HG03432 (cell line): Measurements from ENCODE around the gene C4B.
"Not testable (repeated sequence)": the region's sequence is repeated elsewhere in the genome, so short reads cannot be mapped to it uniquely, and the experiment has no call there.

Experiments used
- ATAC-seq: cut with Tn5 transposase; IDR thresholded peaks from one replicate; pipeline ENCODE4 v1.9.1; 2021; ENCODE audit warnings: mild to moderate bottlenecking, moderate library complexity; ENCODE audit not compliant: unreplicated experiment

Gene C4B

GRCh38 chr6:31980998-31981397 is 33.6 kb upstream of the C4B start:
- not testable (repeated sequence) for ATAC-seq

GRCh38 chr6:31981744-31982143 is 32.9 kb upstream of the C4B start, which contains the start of gene C4A:
TSS of gene C4A (plus strand) at chr6:31982057. CDS start at chr6:31982108, 51 bp downstream.
- ATAC-seq, result not testable (repeated sequence)

DNA sequence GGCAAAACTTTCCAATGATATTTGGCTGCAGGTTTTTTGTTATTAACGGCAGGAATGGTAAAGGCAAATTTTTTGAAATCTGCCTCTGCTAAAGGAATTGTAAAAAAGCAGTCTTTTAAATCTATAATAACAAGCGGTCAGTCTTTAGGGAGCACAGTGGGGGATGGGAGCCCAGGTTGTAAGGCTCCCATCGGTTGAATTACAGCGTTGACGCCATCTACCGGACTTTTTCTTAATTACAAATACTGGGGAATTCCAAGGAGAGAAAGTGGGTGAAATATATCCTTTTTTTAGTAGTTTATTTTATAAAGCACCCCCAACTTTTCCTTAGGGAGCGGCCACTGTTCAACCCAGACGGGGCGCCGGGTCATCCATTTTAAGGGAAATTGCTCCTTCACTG is 25.2 kb upstream of the C4B start:
- not testable (repeated sequence) for ATAC-seq

- ATAC-seq, result not testable (repeated sequence)
These were observed 20.2 kb upstream of the C4B start for GRCh38 chr6:31994421-31994820.

GRCh38 chr6:31996385-31996784 is 18.2 kb upstream of the C4B start:
- not testable (repeated sequence) for ATAC-seq

- not testable (repeated sequence) for ATAC-seq
These were observed 11.9 kb upstream of the C4B start for GRCh38 chr6:32002546-32003268.

DNA sequence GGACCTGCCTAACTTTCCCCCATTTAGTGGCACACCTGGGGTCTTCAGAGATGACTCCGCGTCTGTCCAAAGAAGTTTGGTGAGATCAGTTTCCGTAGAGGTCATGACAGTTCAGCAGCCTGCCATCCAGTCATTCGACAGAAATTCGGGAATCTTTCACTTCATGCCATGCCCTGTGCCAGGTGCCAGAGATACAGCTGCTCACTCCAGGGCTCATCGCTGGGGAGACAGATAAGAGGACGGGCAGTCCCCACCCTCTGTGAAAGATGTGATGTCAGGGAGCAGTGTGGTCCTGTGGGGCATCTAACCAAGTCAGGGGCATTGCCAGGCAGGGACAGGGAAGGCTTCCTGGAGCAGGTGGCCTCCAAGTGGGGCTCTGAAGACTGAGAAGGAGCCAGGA is 11.3 kb upstream of the C4B start:
- not testable (repeated sequence) for ATAC-seq

DNA sequence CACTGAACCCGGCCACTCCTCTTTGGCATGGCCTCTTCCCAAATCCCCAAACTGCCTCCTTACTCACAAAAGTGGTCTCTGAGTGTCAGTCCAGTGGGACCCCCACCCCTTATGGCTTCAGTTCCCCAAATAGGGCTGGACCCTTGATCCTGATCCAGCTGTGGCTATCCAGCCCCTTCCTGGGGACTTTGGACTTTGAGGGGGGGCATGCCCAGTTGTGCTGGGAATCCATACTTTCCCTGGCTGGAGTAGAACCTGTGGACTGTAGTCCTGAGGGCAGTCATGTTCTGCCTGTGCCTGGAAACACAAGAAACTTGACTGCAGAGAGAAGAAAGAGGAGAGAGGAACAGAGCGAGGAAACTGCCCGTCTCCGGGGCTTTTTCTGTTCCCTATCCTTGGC is 10.2 kb upstream of the C4B start:
- not testable (repeated sequence) for ATAC-seq

DNA sequence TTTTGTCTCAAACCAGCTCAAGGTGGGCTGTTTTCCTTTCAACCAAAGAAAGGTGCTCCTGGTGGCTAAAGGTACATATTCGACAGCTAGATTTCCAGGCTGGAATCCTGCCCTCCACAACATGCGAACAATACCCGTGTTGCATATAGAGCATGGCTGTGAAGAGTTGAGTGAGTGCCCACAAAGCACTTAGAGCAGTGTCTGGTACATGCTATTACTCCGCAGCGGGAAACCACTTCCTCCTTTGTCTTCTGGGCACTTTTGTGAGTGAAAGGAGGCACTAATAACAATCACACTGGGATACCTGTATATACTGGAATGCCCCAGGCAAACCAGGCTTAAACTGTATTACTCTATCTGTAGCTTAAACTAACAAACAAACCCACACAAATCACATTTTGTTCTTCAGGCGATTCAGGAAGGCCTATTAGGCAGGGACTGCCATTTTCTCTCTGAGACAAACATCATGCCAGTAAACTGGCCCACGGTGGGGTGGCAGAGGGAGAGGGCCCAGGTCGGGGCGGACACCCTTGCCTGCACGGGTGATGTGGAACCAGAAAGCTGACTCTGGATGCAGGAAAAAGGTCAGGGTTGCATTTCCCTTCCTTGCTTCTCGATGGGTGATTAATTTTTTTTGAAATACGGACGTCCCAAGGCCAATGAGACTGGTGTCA is 9.6 kb upstream of the C4B start:
- not testable (repeated sequence) for ATAC-seq

DNA sequence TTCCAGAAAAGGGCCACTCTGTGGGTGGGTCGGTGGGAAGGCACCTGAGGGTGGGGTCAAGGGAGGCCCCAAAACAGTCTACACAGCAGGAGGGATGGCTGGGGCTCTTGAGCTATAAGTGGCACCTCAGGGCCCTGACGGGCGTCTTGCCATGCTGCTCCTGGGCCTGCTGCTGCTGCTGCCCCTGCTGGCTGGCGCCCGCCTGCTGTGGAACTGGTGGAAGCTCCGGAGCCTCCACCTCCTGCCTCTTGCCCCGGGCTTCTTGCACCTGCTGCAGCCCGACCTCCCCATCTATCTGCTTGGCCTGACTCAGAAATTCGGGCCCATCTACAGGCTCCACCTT is 9.1 kb upstream of the C4B start:
- not testable (repeated sequence) for ATAC-seq

GRCh38 chr6:32005991-32006529 is 8.5 kb upstream of the C4B start:
- ATAC-seq, result not testable (repeated sequence)

DNA sequence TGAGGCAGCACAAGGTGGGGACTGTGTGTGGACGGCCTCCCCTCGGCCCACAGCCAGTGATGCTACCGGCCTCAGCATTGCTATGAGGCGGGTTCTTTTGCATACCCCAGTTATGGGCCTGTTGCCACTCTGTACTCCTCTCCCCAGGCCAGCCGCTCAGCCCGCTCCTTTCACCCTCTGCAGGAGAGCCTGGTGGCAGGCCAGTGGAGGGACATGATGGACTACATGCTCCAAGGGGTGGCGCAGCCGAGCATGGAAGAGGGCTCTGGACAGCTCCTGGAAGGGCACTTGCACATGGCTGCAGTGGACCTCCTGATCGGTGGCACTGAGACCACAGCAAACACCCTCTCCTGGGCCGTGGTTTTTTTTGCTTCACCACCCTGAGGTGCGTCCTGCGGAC is 7.5 kb upstream of the C4B start:
- ATAC-seq, result not testable (repeated sequence)

- not testable (repeated sequence) for ATAC-seq
These were observed 6.6 kb upstream of the C4B start for GRCh38 chr6:32008037-32008436.

DNA sequence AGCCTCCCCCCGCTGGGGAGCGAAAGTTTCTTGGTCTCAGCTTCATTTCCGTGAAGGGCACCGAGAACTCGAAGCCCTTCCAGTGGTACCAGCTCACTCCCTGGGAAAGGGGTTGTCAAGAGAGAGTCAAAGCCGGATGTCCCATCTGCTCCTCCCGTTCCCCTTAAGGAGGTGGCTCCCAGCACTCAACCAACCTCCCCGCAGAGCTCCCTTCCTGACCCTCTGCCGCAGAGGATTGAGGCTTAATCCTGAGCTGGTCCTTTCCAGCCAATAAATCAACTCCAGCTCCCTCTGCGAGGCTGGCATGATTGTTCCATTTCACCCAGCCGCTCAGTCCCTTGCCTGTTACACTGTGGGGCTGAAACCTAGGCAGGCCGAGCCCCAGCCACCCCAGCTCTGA is 6.0 kb upstream of the C4B start:
- not testable (repeated sequence) for ATAC-seq

- not testable (repeated sequence) for ATAC-seq
These were observed 5.1 kb upstream of the C4B start for GRCh38 chr6:32009537-32009936.

- not testable (repeated sequence) for ATAC-seq
These were observed 3.6 kb upstream of the C4B start for GRCh38 chr6:32010856-32011530.

DNA sequence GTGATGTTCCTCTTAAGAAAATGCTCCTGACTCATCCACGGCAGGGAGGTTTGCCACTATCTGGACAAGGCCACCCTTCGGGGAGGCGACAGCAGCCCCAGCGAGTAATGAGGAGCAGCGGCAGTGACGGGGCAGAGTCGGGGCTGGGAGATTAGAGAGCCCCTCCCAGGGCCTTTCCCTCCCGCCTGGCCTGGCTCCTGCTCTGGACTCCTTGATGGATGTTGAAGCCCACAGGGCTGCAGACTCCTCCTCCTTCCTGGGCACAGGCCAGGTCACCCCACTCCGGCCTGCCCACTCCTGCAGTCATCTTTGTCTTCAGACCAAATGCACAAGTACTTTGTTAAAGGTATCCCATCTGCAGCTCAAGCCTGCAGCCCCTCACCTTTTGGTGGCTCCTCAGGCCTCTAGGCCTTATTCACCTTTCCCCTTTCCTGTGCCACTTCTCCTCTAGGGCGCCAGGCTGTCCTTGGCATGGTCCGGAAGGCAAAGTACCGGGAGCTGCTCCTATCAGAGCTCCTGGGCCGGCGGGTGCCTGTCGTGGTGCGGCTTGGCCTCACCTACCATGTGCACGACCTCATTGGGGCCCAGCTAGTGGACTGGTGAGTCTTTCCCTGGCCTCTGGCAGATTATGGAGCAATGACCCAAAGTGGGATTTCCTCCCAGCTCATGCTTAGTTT is 1.5 kb upstream of the C4B start:
- not testable (repeated sequence) for ATAC-seq

DNA sequence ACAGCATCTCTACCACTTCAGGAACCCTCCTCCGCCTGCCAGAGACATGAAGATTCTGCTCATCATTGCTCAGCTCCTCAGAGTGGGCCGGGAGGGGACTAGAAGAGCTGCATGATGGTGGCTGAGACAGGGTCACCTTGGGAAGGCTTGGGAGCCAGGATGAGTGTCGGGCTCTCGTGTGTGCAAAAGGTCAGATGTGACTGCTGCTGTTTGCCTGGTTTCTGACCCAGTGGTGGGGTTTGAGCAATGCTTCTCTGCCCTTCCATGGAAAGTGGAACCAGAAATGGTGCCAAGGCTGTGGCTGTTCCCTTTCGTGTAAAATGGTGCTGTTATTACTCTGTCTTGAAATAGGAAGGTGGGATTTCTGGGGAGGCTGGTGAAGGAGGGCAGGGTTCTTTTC is 857 bp upstream of the C4B start:
- not testable (repeated sequence) for ATAC-seq

DNA sequence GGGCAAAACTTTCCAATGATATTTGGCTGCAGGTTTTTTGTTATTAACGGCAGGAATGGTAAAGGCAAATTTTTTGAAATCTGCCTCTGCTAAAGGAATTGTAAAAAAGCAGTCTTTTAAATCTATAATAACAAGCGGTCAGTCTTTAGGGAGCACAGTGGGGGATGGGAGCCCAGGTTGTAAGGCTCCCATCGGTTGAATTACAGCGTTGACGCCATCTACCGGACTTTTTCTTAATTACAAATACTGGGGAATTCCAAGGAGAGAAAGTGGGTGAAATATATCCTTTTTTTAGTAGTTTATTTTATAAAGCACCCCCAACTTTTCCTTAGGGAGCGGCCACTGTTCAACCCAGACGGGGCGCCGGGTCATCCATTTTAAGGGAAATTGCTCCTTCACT is 7.5 kb downstream of the C4B start:
- not testable (repeated sequence) for ATAC-seq

DNA sequence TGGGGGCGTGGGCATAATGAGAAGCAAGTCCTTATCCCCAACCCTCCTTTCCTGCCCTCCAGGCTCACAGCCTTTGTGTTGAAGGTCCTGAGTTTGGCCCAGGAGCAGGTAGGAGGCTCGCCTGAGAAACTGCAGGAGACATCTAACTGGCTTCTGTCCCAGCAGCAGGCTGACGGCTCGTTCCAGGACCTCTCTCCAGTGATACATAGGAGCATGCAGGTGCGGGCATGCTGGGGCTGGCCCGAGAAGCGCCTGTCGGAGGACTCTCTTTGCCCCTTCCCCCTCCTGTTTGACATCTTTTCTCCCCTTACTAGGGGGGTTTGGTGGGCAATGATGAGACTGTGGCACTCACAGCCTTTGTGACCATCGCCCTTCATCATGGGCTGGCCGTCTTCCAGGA is 14.0 kb downstream of the C4B start:
- ATAC-seq, result not testable (repeated sequence)

DNA sequence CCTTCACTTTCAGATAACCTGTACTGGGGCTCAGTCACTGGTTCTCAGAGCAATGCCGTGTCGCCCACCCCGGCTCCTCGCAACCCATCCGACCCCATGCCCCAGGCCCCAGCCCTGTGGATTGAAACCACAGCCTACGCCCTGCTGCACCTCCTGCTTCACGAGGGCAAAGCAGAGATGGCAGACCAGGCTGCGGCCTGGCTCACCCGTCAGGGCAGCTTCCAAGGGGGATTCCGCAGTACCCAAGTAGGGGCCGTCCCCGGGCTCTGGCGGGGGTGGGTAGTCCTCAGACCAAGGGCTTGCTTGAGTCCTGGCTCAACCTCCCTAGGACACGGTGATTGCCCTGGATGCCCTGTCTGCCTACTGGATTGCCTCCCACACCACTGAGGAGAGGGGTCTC is 15.0 kb downstream of the C4B start:
- not testable (repeated sequence) for ATAC-seq
